Ecto neural progenitor cell (in vitro differentiated cells): ENCODE results near the gene AKR1C8.
"Not testable (repeated sequence)": the region's sequence is repeated elsewhere in the genome, so short reads cannot be mapped to it uniquely, and the experiment has no call there.

Experiments used
- DNase-seq: peaks from one replicate; pipeline ENCODE4 v3.0.0-alpha.2; 2018; ENCODE audit warnings: low spot score

The AKR1C8 gene

GRCh38 chr10:5184987-5185775 is at the start of gene AKR1C8:
AKR1C8 (minus strand) TSS chr10:5185150; CDS start chr10:5185104, 46 bp downstream.
- DNase-seq = no peak

GRCh38 chr10:5234106-5234860 is 49.3 kb upstream of the AKR1C8 start:
- no peak for DNase-seq

GRCh38 chr10:5233324-5233723 is 48.4 kb upstream of the AKR1C8 start:
- no peak for DNase-seq

GRCh38 chr10:5229019-5229418 is 44.1 kb upstream of the AKR1C8 start:
- DNase-seq = no peak

GRCh38 chr10:5222942-5223341 is 38.0 kb upstream of the AKR1C8 start:
- DNase-seq = not testable (repeated sequence)

- DNase-seq = no peak
Observed at GRCh38 chr10:5219262-5219661, 34.3 kb upstream of the AKR1C8 start.

- DNase-seq = no peak
Observed at GRCh38 chr10:5216801-5217200, 31.9 kb upstream of the AKR1C8 start.

- DNase-seq = no peak
Observed at GRCh38 chr10:5211696-5212536, 27.0 kb upstream of the AKR1C8 start.

GRCh38 chr10:5210261-5210660 is 25.3 kb upstream of the AKR1C8 start:
- DNase-seq = not testable (repeated sequence)

GRCh38 chr10:5209776-5210175 is 24.8 kb upstream of the AKR1C8 start:
- DNase-seq = not testable (repeated sequence)

- no peak for DNase-seq
Observed at GRCh38 chr10:5206799-5207198, 21.8 kb upstream of the AKR1C8 start.

GRCh38 chr10:5199398-5199797 is 14.4 kb upstream of the AKR1C8 start:
- no peak for DNase-seq

- DNase-seq = no peak
Observed at GRCh38 chr10:5198386-5198785, 13.4 kb upstream of the AKR1C8 start.

- no peak for DNase-seq
Observed at GRCh38 chr10:5196702-5197113, 11.8 kb upstream of the AKR1C8 start, which contains the start of gene AKR1C4. AKR1C4 (plus strand) TSS chr10:5196837; CDS start chr10:5196868, 31 bp downstream.

- no peak for DNase-seq
Observed at GRCh38 chr10:5195727-5196374, 10.9 kb upstream of the AKR1C8 start.

- DNase-seq = no peak
Observed at GRCh38 chr10:5194431-5194830, 9.5 kb upstream of the AKR1C8 start.

GRCh38 chr10:5188358-5188757 is 3.4 kb upstream of the AKR1C8 start:
- DNase-seq = no peak

- no peak for DNase-seq
Observed at GRCh38 chr10:5187867-5188266, 2.9 kb upstream of the AKR1C8 start.

GRCh38 chr10:5183923-5184322 is 1.0 kb downstream of the AKR1C8 start:
- DNase-seq = no peak

- DNase-seq = not testable (repeated sequence)
Observed at GRCh38 chr10:5180503-5180902, 4.4 kb downstream of the AKR1C8 start.

- DNase-seq = not testable (repeated sequence)
Observed at GRCh38 chr10:5175581-5175980, 9.4 kb downstream of the AKR1C8 start.
